Hepatocyte (in vitro differentiated cells): ENCODE data around the gene STXBP4.

Source experiments
- EZH2 ChIP-seq: fragments of 200-600 bp; sonication (generic); IDR thresholded peaks from 2 replicates; pipeline ENCODE4 v1.6.1; 2016; ENCODE audit warnings: antibody characterized with exemption, mild to moderate bottlenecking, borderline replicate concordance
- EZH2phosphoT487 ChIP-seq: fragments of 200-600 bp; sonication (generic); IDR thresholded peaks from one replicate; pipeline ENCODE4 v1.6.1; 2018; ENCODE audit warnings: antibody characterized with exemption, mild to moderate bottlenecking, low read depth, moderate library complexity; ENCODE audit not compliant: unreplicated experiment, severe bottlenecking
- TF ChIP-seq, protein P1 (sequence below): fragments of 200-600 bp; sonication (generic); IDR thresholded peaks from 2 replicates; pipeline ENCODE4 v1.5.1; 2016; ENCODE audit warnings: antibody characterized with exemption, mild to moderate bottlenecking; ENCODE audit not compliant: poor library complexity

GRCh38 chr17:55037828-55038227 is 69.3 kb downstream of the STXBP4 start:
- TF ChIP-seq EZH2phosphoT487 (no peak), EZH2 (no peak)
- TF ChIP-seq, protein P1, sequence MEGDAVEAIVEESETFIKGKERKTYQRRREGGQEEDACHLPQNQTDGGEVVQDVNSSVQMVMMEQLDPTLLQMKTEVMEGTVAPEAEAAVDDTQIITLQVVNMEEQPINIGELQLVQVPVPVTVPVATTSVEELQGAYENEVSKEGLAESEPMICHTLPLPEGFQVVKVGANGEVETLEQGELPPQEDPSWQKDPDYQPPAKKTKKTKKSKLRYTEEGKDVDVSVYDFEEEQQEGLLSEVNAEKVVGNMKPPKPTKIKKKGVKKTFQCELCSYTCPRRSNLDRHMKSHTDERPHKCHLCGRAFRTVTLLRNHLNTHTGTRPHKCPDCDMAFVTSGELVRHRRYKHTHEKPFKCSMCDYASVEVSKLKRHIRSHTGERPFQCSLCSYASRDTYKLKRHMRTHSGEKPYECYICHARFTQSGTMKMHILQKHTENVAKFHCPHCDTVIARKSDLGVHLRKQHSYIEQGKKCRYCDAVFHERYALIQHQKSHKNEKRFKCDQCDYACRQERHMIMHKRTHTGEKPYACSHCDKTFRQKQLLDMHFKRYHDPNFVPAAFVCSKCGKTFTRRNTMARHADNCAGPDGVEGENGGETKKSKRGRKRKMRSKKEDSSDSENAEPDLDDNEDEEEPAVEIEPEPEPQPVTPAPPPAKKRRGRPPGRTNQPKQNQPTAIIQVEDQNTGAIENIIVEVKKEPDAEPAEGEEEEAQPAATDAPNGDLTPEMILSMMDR, result no peak
